KOPT-K1 (cell line): ENCODE results near the gene MMAB.

Source experiments
- H3K27ac ChIP-seq: fragments of 200-600 bp; sonication (generic); 2 replicates; pipeline ENCODE4 v1.5.1; 2016; ENCODE audit warnings: antibody characterized with exemption, mild to moderate bottlenecking, low read depth, low read length; ENCODE audit not compliant: poor library complexity, severe bottlenecking
- H3K36me3 ChIP-seq: fragments of 200-600 bp; sonication (generic); 2 replicates; pipeline ENCODE4 v1.5.1; 2017; ENCODE audit warnings: antibody characterized with exemption, mild to moderate bottlenecking, low read length, moderate library complexity; ENCODE audit not compliant: insufficient read depth
- H3K9me3 ChIP-seq: fragments of 200-600 bp; sonication (generic); 2 replicates; pipeline ENCODE4 v1.5.1; 2017; ENCODE audit warnings: antibody characterized with exemption, low read length, mild to moderate bottlenecking; ENCODE audit not compliant: insufficient read depth, poor library complexity, severe bottlenecking

The MMAB gene

GRCh38 chr12:109581334-109581691 is 8.0 kb upstream of the MMAB start:
- Histone ChIP-seq H3K27ac (no peak overlapping the region), H3K36me3 (peaks cover 82% of the 10 kb centered on the region), H3K9me3 (no peaks in the 10 kb centered on the region)

GRCh38 chr12:109580684-109581333 is 7.5 kb upstream of the MMAB start:
- H3K9me3 ChIP-seq: no peaks in the 10 kb centered on the region
- H3K27ac ChIP-seq: no peak overlapping the region
- peaks cover 84% of the 10 kb centered on the region for H3K36me3 ChIP-seq

GRCh38 chr12:109580272-109580671 is 7.0 kb upstream of the MMAB start:
- Histone ChIP-seq H3K27ac (no peak overlapping the region), H3K36me3 (peaks cover 89% of the 10 kb centered on the region), H3K9me3 (no peaks in the 10 kb centered on the region)

GRCh38 chr12:109579639-109580038 is 6.3 kb upstream of the MMAB start:
- H3K9me3 ChIP-seq: no peaks in the 10 kb centered on the region
- peaks cover 85% of the 10 kb centered on the region for H3K36me3 ChIP-seq
- H3K27ac ChIP-seq: no peak overlapping the region

DNA sequence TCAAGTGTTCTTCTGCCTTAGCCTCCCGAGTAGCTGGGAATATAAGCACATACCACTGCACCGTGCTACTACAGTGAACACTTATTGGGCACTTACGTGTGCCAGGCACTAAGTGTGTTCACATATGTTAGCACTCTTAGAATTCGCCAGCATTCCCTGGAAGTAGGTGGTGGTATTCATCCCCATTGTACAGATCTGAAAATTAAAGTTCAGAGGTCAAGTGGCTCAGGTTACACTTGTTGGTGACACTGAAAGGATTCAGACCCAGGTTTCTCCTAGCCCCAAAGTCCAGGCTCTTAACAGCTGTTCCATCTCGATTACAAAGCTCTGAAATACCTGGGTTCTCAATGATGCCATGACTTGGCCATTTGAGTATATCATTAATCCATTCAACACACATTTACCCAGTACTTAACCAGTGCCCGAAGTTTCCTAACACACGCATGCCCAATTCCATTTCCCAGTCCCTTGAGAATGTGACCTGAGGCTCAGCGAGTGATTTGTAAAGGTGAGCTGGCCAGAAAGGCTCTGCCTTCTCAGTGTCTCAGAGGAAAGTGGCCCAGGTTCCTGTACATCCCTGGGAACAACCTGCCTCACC is 5.1 kb upstream of the MMAB start:
- Histone ChIP-seq H3K36me3 (peaks cover 74% of the 10 kb centered on the region), H3K9me3 (no peaks in the 10 kb centered on the region), H3K27ac (no peak overlapping the region)

- peaks cover 70% of the 10 kb centered on the region for H3K36me3 ChIP-seq
Measured at GRCh38 chr12:109577311-109577710, 4.0 kb upstream of the MMAB start.

DNA sequence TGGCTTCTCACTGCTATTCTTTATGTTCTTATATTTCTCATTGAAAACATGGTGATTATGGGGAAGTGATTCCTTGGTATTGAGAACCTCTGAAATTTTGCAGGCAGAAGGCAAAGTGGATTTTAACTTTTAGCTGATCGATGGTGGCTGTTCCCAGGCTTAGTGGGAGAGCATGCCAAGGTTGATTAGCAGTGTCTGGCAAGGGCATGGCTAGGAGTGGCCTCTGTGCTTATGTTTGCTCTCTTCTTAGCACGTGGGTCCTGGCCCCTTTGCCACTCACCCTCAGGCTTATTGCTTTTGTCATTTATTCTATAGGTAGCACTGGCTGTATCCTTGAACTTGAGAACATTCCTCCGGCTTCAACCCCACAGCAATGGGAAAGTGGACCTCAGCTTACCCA is 2.4 kb upstream of the MMAB start:
- peaks cover 64% of the 10 kb centered on the region for H3K36me3 ChIP-seq
- no peaks in the 10 kb centered on the region for H3K9me3 ChIP-seq
- no peak overlapping the region for H3K27ac ChIP-seq

More at GRCh38 chr12:109577311-109577710, 4.0 kb upstream of the MMAB start:
- Histone ChIP-seq H3K9me3 (no peaks in the 10 kb centered on the region), H3K27ac (no peak overlapping the region)

DNA sequence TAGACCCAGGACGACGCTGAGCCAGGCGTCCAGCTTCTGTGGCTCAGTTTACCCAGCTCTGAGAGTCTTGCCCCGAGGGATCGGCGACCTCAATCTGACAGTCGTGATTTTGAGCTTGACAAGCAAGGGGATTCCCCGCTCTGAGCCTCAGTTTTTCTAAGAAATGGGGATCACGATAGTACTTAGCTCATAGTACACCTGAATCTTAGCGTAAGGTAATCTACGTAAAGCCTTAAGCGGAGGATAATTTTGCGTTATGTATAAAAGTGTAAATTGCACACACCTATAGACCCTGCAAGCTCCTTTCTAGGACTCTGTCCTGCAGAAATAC is 575 bp upstream of the MMAB start:
- Histone ChIP-seq H3K9me3 (no peaks in the 10 kb centered on the region), H3K36me3 (peaks cover 64% of the 10 kb centered on the region), H3K27ac (peak overlapping the region; percentile 88)

GRCh38 chr12:109572506-109572845 is 828 bp downstream of the MMAB start:
- Histone ChIP-seq H3K36me3 (peaks cover 64% of the 10 kb centered on the region), H3K9me3 (no peaks in the 10 kb centered on the region), H3K27ac (peak overlapping the region; percentile 88)

- peaks cover 64% of the 10 kb centered on the region for H3K36me3 ChIP-seq
- no peak overlapping the region for H3K27ac ChIP-seq
Measured at GRCh38 chr12:109571773-109572505, 1.4 kb downstream of the MMAB start.

DNA sequence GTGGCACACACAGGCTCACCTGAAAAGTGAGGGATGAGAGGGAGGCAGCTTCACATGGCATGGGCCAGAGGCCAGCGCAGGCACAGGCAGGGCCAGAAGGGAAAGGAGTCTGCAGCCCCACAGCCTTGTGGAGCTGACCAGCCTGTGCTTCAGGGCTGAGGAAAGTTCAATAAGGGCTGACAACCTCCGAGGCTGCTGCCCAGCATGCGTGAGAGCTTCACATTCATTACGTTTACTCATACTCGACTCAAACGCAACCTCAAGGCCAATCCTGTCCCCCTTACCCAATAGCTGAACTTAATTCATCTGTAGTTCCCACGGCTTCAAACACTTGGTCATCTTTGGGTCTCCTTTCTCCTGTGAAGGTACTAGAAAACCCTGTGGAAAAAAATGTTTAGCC is 4.8 kb downstream of the MMAB start:
- no peaks in the 10 kb centered on the region for H3K9me3 ChIP-seq
- no peak overlapping the region for H3K27ac ChIP-seq
- H3K36me3 ChIP-seq: peaks cover 82% of the 10 kb centered on the region

More at GRCh38 chr12:109571773-109572505, 1.4 kb downstream of the MMAB start:
- no peaks in the 10 kb centered on the region for H3K9me3 ChIP-seq

GRCh38 chr12:109567967-109568366 is 5.3 kb downstream of the MMAB start:
- H3K27ac ChIP-seq: no peak overlapping the region
- peaks cover 87% of the 10 kb centered on the region for H3K36me3 ChIP-seq
- no peaks in the 10 kb centered on the region for H3K9me3 ChIP-seq

DNA sequence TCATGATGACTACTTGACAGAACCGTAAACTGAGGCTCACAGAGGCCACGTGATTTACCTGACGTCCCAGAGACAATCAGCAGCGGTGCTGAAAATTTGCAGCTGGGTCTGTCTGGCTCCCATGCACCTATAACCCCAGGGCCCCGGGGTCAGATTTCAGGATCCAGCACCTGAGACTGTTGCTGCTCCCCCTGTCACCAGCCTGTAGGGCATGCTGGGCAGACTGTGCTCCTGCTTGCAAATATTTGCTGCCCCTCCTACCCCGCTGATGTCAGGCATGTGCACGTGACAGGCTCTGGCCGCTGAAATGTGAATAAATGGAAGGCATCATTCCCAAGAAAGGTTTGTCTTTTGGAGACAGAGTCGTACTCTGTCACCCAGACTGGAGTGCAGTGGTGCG is 6.0 kb downstream of the MMAB start:
- Histone ChIP-seq H3K36me3 (peaks cover 94% of the 10 kb centered on the region), H3K27ac (no peak overlapping the region)

GRCh38 chr12:109566424-109566823 is 6.9 kb downstream of the MMAB start:
- H3K9me3 ChIP-seq: peaks cover 10% of the 10 kb centered on the region
- peaks cover 99% of the 10 kb centered on the region for H3K36me3 ChIP-seq
- H3K27ac ChIP-seq: no peak overlapping the region

More for the DNA sequence above, 6.0 kb downstream of the MMAB start:
- peaks cover 6% of the 10 kb centered on the region for H3K9me3 ChIP-seq

DNA sequence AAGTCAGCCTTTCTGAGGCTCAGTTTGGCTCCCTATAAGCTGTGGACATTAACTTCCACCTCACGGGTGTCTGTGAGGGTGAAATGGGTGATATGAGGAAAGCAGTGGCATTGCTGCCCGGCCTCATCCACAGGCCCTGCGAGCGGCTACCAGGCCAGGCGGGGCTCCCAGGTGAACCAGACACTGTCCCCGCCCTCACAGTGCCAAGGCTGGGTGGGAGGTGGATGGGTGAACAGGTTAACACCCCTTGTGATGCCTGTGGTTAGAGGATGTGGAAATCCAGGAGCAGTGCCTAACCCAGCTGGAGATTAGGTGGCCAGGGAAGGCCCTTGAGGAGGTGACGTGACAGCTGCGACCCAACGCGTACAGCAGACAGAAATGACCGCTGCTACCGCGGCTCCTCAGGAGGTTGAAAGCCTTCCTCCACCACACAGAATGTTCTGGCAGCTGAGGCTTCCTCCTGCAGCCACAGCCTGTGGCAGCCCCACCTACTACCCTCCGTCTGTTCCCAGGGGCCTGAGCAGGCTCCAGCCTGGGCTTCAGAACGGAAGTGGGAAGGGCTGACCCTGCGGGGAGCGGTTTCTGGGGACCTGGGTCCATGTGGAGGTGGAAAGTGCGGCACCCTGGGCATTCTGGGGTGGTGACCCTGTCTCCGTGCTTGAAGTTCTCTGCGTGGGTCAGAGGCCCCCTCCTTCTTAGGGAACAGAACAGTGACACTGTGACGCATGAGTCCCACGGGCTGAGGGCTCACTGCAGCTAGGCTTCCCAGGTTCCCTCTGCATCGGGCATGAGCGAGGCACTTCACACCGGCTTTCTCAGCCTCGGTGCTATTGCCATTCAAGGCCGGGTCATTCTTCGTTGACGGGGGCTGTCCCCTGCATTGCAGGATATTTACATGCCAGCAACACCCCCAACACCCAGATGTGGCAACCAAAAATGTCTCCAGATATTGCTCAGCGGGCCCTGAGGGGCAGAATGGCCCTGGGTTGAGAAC is 9.7 kb downstream of the MMAB start:
- peaks cover 81% of the 10 kb centered on the region for H3K36me3 ChIP-seq
- H3K27ac ChIP-seq: no peak overlapping the region
- H3K9me3 ChIP-seq: peaks cover 10% of the 10 kb centered on the region
